GM23248 (cell line): Measurements from ENCODE around the gene SRCIN1. TPM values are rescaled to one million over a fixed set of nuclear protein-coding genes. Genes with fewer than 3 reads are reported as not detected.

Experiments used
- DNase-seq: peaks from one replicate; pipeline ENCODE4 v3.0.0-alpha.2; 2015
- H2AFZ ChIP-seq: fragments of 200-600 bp; sonication (generic); 2 replicates; pipeline ENCODE4 v1.6.1; 2016; ENCODE audit warnings: antibody characterized with exemption
- H3F3A ChIP-seq: fragments of 200-600 bp; sonication (generic); 2 replicates; pipeline ENCODE4 v1.6.1; 2016; ENCODE audit warnings: mild to moderate bottlenecking, antibody characterized with exemption, mixed run types; ENCODE audit not compliant: insufficient read depth
- H3K27ac ChIP-seq: fragments of 200-600 bp; sonication (generic); 2 replicates; pipeline ENCODE4 v1.5.1; 2016; ENCODE audit warnings: mild to moderate bottlenecking
- H3K27me3 ChIP-seq: fragments of 200-600 bp; sonication (generic); replicated peaks from 2 replicates; pipeline ENCODE4 v1.6.1; 2016; ENCODE audit warnings: mild to moderate bottlenecking; ENCODE audit not compliant: insufficient read depth
- H3K36me3 ChIP-seq: fragments of 200-600 bp; sonication (generic); 2 replicates; pipeline ENCODE4 v1.6.1; 2016; ENCODE audit warnings: low read depth, mild to moderate bottlenecking
- H3K4me1 ChIP-seq: fragments of 200-600 bp; sonication (generic); 2 replicates; pipeline ENCODE4 v1.6.1; 2016; ENCODE audit warnings: mild to moderate bottlenecking; ENCODE audit not compliant: insufficient read depth
- H3K4me2 ChIP-seq: fragments of 200-600 bp; sonication (generic); one replicate; pipeline ENCODE4 v1.6.1; 2016; ENCODE audit warnings: mild to moderate bottlenecking; ENCODE audit not compliant: unreplicated experiment
- H3K4me3 ChIP-seq: fragments of 200-600 bp; sonication (generic); 2 replicates; pipeline ENCODE4 v1.5.1; 2016; ENCODE audit warnings: mild to moderate bottlenecking
- H3K79me2 ChIP-seq: fragments of 200-600 bp; sonication (generic); 2 replicates; pipeline ENCODE4 v1.6.1; 2016; ENCODE audit warnings: mild to moderate bottlenecking; ENCODE audit not compliant: insufficient read depth
- H3K9ac ChIP-seq: fragments of 200-600 bp; sonication (generic); 2 replicates; pipeline ENCODE4 v1.6.1; 2016; ENCODE audit warnings: mild to moderate bottlenecking
- H3K9me2 ChIP-seq: fragments of 200-600 bp; sonication (generic); 2 replicates; pipeline ENCODE4 v1.6.1; 2016; ENCODE audit warnings: mixed run types, mild to moderate bottlenecking, moderate library complexity; ENCODE audit not compliant: insufficient read depth
- H3K9me3 ChIP-seq: fragments of 200-600 bp; sonication (generic); one replicate; pipeline ENCODE4 v1.6.1; 2017; ENCODE audit warnings: low read depth
- H4K20me1 ChIP-seq: fragments of 200-600 bp; sonication (generic); 2 replicates; pipeline ENCODE4 v1.6.0; 2016; ENCODE audit not compliant: insufficient read depth
- EZH2 ChIP-seq: fragments of 200-600 bp; sonication (generic); IDR thresholded peaks from 2 replicates; pipeline ENCODE4 v1.6.1; 2018; ENCODE audit warnings: antibody characterized with exemption, mild to moderate bottlenecking; ENCODE audit not compliant: insufficient read depth, poor library complexity, severe bottlenecking
- EZH2phosphoT487 ChIP-seq: fragments of 200-600 bp; sonication (generic); IDR thresholded peaks from 2 replicates; pipeline ENCODE4 v1.6.1; 2018; ENCODE audit warnings: antibody characterized with exemption, moderate library complexity, mild to moderate bottlenecking, low read depth; ENCODE audit not compliant: insufficient read depth
- WGBS, 2 experiments: methylation state at CpG; one replicate each; pipeline ENCODE4 v1.1.6; 2015 to 2017; ENCODE audit warnings: low lambda C conversion rate in 2 of 2, low coverage in 1 of 2; ENCODE audit errors: missing lambda C conversion rate in 2 of 2; 5-methylcytosine and 5-hydroxymethylcytosine counted together
- in situ Hi-C: fragments of 300-500 bp; cut with MboI; formaldehyde crosslinking; loops from 2 replicates; pipeline ENCODE4 v1.15.0; 2020
- polyA plus RNA-seq: library from polyadenylated mRNA; unstranded; fragments of >200 nt; fragmentation: Nextera tagmentation; extraction: Ambion mirVana; gene quantifications from 2 replicates; pipeline ENCODE4 v1.2.1, GENCODE V29; 2016
- total RNA-seq: library from RNA; depleted of rRNA; stranded (reverse); fragments of >200 nt; shearing (Covaris generic); gene quantifications from 2 replicates; pipeline ENCODE4 v1.2.3, GENCODE V29; 2014

The SRCIN1 gene
- total and polyA plus RNA-seq, 2 experiments from 2014 or later, result not detected

GRCh38 chr17:38587947-38588787, 17.6 kb downstream of the SRCIN1 start:
- Histone ChIP-seq H3F3A (no peaks in the 10 kb centered on the region), H3K9me3 (no peaks in the 10 kb centered on the region), H3K36me3 (no peaks in the 10 kb centered on the region), H3K4me1 (peaks cover 9% of the 10 kb centered on the region; the same call in 1 of the 2 replicates), H3K9ac (no peak overlapping the region), H3K27me3 (peaks cover 11% of the 10 kb centered on the region; the same call in 1 of the 2 replicates), H4K20me1 (no peaks in the 10 kb centered on the region), H3K4me3 (no peak overlapping the region), H3K4me2 (no peak overlapping the region), H2AFZ (no peak overlapping the region), H3K9me2 (no peaks in the 10 kb centered on the region), H3K27ac (no peak overlapping the region), H3K79me2 (no peaks in the 10 kb centered on the region)
- in situ Hi-C loops, result loop anchor here (10.0 kb wide), 1 partner anchor 163 kb away; the partner anchor contains the start of gene ARHGAP23
- no peak for TF ChIP-seq EZH2
- no peak for TF ChIP-seq EZH2phosphoT487
- DNase-seq, result no peak
- WGBS, 2 experiments, result 71 to 75% methylated on average over 13 of the region's 13 CpGs

GRCh38 chr17:38587203-38587602, 18.5 kb downstream of the SRCIN1 start:
- Histone ChIP-seq H3K4me2 (no peak overlapping the region), H3K27ac (no peak overlapping the region), H3K4me3 (no peak overlapping the region), H3K36me3 (no peaks in the 10 kb centered on the region), H2AFZ (no peak overlapping the region), H3F3A (no peaks in the 10 kb centered on the region), H4K20me1 (no peaks in the 10 kb centered on the region), H3K9me2 (no peaks in the 10 kb centered on the region), H3K4me1 (peaks cover 9% of the 10 kb centered on the region; the same call in 1 of the 2 replicates), H3K79me2 (no peaks in the 10 kb centered on the region), H3K27me3 (peaks cover 11% of the 10 kb centered on the region; the same call in 1 of the 2 replicates), H3K9me3 (no peaks in the 10 kb centered on the region), H3K9ac (no peak overlapping the region)
- no peak for DNase-seq
- in situ Hi-C loops, result loop anchor here (10.0 kb wide), 1 partner anchor 162 kb away; the partner anchor contains the start of gene ARHGAP23
- TF ChIP-seq EZH2phosphoT487 (no peak), EZH2 (no peak)
- WGBS, 2 experiments, result 55 to 57% methylated on average over 3 to 4 of the region's 4 CpGs

GRCh38 chr17:38586788-38587187, 19.0 kb downstream of the SRCIN1 start:
- no peak for DNase-seq
- Histone ChIP-seq H4K20me1 (no peaks in the 10 kb centered on the region), H3K4me1 (peaks cover 6% of the 10 kb centered on the region; the same call in 1 of the 2 replicates), H3K9me3 (no peaks in the 10 kb centered on the region), H3K9ac (no peak overlapping the region), H3K79me2 (no peaks in the 10 kb centered on the region), H3F3A (no peaks in the 10 kb centered on the region), H3K9me2 (no peaks in the 10 kb centered on the region), H2AFZ (no peak overlapping the region), H3K36me3 (no peaks in the 10 kb centered on the region), H3K4me3 (no peak overlapping the region), H3K4me2 (no peak overlapping the region), H3K27me3 (peaks cover 11% of the 10 kb centered on the region; the same call in 1 of the 2 replicates), H3K27ac (no peak overlapping the region)
- TF ChIP-seq EZH2phosphoT487, result no peak
- TF ChIP-seq EZH2, result no peak
- in situ Hi-C loops, result loop anchor here (10.0 kb wide), 1 partner anchor 162 kb away; the partner anchor contains the start of gene ARHGAP23
- WGBS, 2 experiments, result 42 to 68% methylated on average over 3 to 7 of the region's 7 CpGs

GRCh38 chr17:38585918-38586529, 19.7 kb downstream of the SRCIN1 start:
- Histone ChIP-seq H3K79me2 (no peaks in the 10 kb centered on the region), H3K27me3 (peaks cover 11% of the 10 kb centered on the region; the same call in 1 of the 2 replicates), H2AFZ (no peak overlapping the region), H3K36me3 (no peaks in the 10 kb centered on the region), H4K20me1 (no peaks in the 10 kb centered on the region), H3K9ac (no peak overlapping the region), H3K4me2 (no peak overlapping the region), H3K9me2 (no peaks in the 10 kb centered on the region), H3F3A (no peaks in the 10 kb centered on the region), H3K4me3 (no peak overlapping the region), H3K9me3 (no peaks in the 10 kb centered on the region), H3K4me1 (no peaks in the 10 kb centered on the region), H3K27ac (no peak overlapping the region)
- TF ChIP-seq EZH2phosphoT487, result no peak
- TF ChIP-seq EZH2, result no peak
- 56 to 63% methylated on average over 4 to 7 of the region's 7 CpGs for WGBS, 2 experiments
- in situ Hi-C loops, result loop anchor here (10.0 kb wide), 1 partner anchor 161 kb away; the partner anchor contains the start of gene ARHGAP23
- DNase-seq, result no peak
